Adrenal gland (tissue), 5 donors: Measurements from ENCODE around the gene RAMP1.

Experiments
- POLR2A ChIP-seq, 2 donors: fragments of 450-650 bp; IDR thresholded peaks; one replicate each; pipeline ENCODE4 v1.6.1; 2017; ENCODE audit warnings: antibody characterized with exemption in 2 of 2, mild to moderate bottlenecking in 2 of 2, moderate library complexity in 1 of 2
- TF ChIP-seq, protein P1 (sequence below), 6 experiments: fragments of 450-650 bp in 4 of 6; fragments of 200-600 bp in 2 of 6; sonication (generic) in 1 of 6; IDR thresholded peaks; 1 replicate in 5 of 6; 2 replicates in 1 of 6; pipeline versions ENCODE4 v1.5.1 to v1.8.0; 2016 to 2021; ENCODE audit warnings: antibody characterized with exemption in 6 of 6, mild to moderate bottlenecking in 2 of 6, moderate library complexity in 1 of 6
- donor health status: DM: no; HTN: no; CAD: no.

DNA sequence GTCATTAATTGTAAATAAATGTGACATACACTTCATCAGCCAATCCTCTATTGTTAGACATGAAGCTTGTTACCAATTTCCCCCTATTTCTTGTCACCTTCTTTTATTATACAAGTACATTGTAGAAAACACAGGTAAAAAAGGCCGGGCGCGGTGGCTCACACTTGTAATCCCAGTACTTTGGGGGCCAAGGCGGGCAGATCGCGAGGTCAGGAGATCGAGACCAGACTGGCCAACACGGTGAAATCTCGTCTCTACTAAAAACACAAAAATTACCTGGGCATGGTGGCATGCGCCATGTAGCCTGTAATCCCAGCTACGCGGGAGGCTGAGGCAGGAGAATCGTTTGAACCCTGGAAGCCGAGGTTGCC, 64.7 kb downstream of the RAMP1 start:
- TF ChIP-seq, protein P1, sequence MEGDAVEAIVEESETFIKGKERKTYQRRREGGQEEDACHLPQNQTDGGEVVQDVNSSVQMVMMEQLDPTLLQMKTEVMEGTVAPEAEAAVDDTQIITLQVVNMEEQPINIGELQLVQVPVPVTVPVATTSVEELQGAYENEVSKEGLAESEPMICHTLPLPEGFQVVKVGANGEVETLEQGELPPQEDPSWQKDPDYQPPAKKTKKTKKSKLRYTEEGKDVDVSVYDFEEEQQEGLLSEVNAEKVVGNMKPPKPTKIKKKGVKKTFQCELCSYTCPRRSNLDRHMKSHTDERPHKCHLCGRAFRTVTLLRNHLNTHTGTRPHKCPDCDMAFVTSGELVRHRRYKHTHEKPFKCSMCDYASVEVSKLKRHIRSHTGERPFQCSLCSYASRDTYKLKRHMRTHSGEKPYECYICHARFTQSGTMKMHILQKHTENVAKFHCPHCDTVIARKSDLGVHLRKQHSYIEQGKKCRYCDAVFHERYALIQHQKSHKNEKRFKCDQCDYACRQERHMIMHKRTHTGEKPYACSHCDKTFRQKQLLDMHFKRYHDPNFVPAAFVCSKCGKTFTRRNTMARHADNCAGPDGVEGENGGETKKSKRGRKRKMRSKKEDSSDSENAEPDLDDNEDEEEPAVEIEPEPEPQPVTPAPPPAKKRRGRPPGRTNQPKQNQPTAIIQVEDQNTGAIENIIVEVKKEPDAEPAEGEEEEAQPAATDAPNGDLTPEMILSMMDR (IDR thresholded peaks at IDR 0.05): no peak
- no peak for TF ChIP-seq POLR2A (IDR thresholded peaks at IDR 0.05)
